ENCODE results near the gene KRT80.
"Not testable (repeated sequence)": the region's sequence is repeated elsewhere in the genome, so short reads cannot be mapped to it uniquely, and the experiment has no call there.

DNA sequence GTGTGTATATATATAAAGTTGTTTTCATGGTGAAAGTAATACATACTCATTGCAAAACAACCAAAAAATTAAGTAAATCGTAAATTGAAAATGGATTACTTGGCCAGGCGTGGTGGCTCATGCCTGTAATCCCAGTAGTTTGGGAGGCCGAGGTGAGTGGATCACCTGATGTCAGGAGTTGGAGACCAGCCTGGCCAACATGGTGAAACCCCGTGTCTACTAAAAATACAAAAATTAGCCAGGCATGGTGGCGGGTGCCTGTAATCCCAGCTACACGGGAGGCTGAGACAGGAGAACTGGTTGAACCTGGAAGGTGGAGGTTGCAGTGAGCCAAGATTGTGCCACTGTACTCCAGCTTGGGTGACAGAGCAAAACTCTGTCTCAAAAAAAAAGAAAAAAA lies 48.4 kb upstream of the KRT80 start:
- TF ChIP-seq, protein P1, sequence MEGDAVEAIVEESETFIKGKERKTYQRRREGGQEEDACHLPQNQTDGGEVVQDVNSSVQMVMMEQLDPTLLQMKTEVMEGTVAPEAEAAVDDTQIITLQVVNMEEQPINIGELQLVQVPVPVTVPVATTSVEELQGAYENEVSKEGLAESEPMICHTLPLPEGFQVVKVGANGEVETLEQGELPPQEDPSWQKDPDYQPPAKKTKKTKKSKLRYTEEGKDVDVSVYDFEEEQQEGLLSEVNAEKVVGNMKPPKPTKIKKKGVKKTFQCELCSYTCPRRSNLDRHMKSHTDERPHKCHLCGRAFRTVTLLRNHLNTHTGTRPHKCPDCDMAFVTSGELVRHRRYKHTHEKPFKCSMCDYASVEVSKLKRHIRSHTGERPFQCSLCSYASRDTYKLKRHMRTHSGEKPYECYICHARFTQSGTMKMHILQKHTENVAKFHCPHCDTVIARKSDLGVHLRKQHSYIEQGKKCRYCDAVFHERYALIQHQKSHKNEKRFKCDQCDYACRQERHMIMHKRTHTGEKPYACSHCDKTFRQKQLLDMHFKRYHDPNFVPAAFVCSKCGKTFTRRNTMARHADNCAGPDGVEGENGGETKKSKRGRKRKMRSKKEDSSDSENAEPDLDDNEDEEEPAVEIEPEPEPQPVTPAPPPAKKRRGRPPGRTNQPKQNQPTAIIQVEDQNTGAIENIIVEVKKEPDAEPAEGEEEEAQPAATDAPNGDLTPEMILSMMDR (optimal IDR thresholded peaks at IDR 0.05 in 1 of 3, IDR thresholded peaks at IDR 0.05 in 1 of 3, conservative IDR thresholded peaks at IDR 0.05 in 1 of 3; ENCODE audit: extremely low read depth in 1 of 3, insufficient read depth in 2 of 3, low read length in 3 of 3), result not testable (repeated sequence)
- not testable (repeated sequence) for TF ChIP-seq EZH2 (IDR thresholded peaks at IDR 0.05; ENCODE audit: low read length)
